A549 (cell line): ENCODE measurements around the gene MSI2. TPM values are rescaled to one million over a fixed set of nuclear protein-coding genes. Genes with fewer than 3 reads are reported as not detected.

Experiments
- ATAC-seq, 2 experiments: fragments of 200-7000 bp in 1 of 2; fragments of >200 bp in 1 of 2; cut with Nextera tagmentation in 1 of 2; cut with Tn5 transposase in 1 of 2; 3 replicates each; pipeline versions ENCODE4 v1.8.0 to v1.9.1; 2018 to 2020; ENCODE audit warnings: mild to moderate bottlenecking in 1 of 2, moderate library complexity in 1 of 2
- CTCF ChIA-PET: fragments of 300-600 bp; sonication (Branson Sonifier 250); formaldehyde crosslinking; extraction: SDS; loops from one replicate; lab custom pipeline; 2021; ENCODE audit warnings: antibody characterized with exemption, inconsistent platforms; lab: Yijun Ruan, JAX
- POLR2A ChIA-PET: fragments of 350-600 bp; formaldehyde crosslinking; extraction: SDS; loops from one replicate; lab custom pipeline; 2021; ENCODE audit warnings: antibody characterized with exemption, inconsistent platforms; lab: Yijun Ruan, JAX
- DNase-seq, 2 experiments: peaks; one replicate each; pipeline versions ENCODE4 v3.0.0 to v3.0.0-alpha.2; 2011 to 2016; ENCODE audit warnings: low read depth in 1 of 2, low spot score in 1 of 2
- FAIRE-seq: peaks from 2 replicates; lab custom pipeline; 2011; peaks lifted over from hg19 to GRCh38; lab: Jason Lieb, UNC
- H3K27ac ChIP-seq, 2 experiments: fragments of >200 bp; sonication (Bioruptor Twin); formaldehyde crosslinking; 3 replicates each; pipeline ENCODE4 v1.5.1; 2016 to 2017
- H3K4me1 ChIP-seq: fragments of >200 bp; sonication (Bioruptor Twin); formaldehyde crosslinking; 3 replicates; pipeline ENCODE4 v1.6.1; 2016
- H3K4me2 ChIP-seq: fragments of >200 bp; sonication (Bioruptor Twin); formaldehyde crosslinking; 3 replicates; pipeline ENCODE4 v1.6.1; 2016
- H3K4me3 ChIP-seq: fragments of >200 bp; sonication (Bioruptor Twin); formaldehyde crosslinking; 3 replicates; pipeline ENCODE4 v1.5.1; 2016
- H3K9me3 ChIP-seq: fragments of >200 bp; sonication (Bioruptor Twin); formaldehyde crosslinking; 3 replicates; pipeline ENCODE4 v1.6.1; 2016
- CBX8 ChIP-seq: fragments of 200-600 bp; sonication (generic); IDR thresholded peaks from 2 replicates; pipeline ENCODE4 v1.6.1; 2016
- CEBPB ChIP-seq, 2 experiments: fragments of >200 bp in 1 of 2; sonication (Bioruptor Twin) in 1 of 2; formaldehyde crosslinking in 1 of 2; IDR thresholded peaks; 2 replicates each; pipeline ENCODE4 v1.6.1; 2012 to 2016
- CHD2 ChIP-seq: fragments of 150-350 bp; IDR thresholded peaks from 2 replicates; pipeline ENCODE4 v1.6.1; 2014; ENCODE audit warnings: low read length; ENCODE audit not compliant: partially characterized antibody
- CHD4 ChIP-seq: fragments of 200-600 bp; sonication (generic); IDR thresholded peaks from 2 replicates; pipeline ENCODE4 v1.6.1; 2016; ENCODE audit warnings: antibody characterized with exemption, mild to moderate bottlenecking, borderline replicate concordance
- ELK1 ChIP-seq: fragments of 150-350 bp; IDR thresholded peaks from 2 replicates; pipeline ENCODE4 v1.6.1; 2014; ENCODE audit warnings: low read depth, mild to moderate bottlenecking, low read length
- EP300 ChIP-seq, 2 experiments: fragments of >200 bp; sonication (Bioruptor Twin); formaldehyde crosslinking; IDR thresholded peaks; 2 replicates in 1 of 2; 3 replicates in 1 of 2; pipeline ENCODE4 v1.6.1; 2016 to 2017
- ESRRA ChIP-seq: fragments of 150-350 bp; IDR thresholded peaks from 2 replicates; pipeline ENCODE4 v1.6.1; 2014; ENCODE audit warnings: mild to moderate bottlenecking, low read length, borderline replicate concordance
- FOSB ChIP-seq: fragments of 250-450 bp; sonication (Bioruptor Pico); IDR thresholded peaks from 2 replicates; pipeline ENCODE4 v1.5.0; 2020; ENCODE audit warnings: mild to moderate bottlenecking, moderate library complexity
- FOSL2 ChIP-seq, 2 experiments: fragments of 450-650 bp in 1 of 2; fragments of >200 bp in 1 of 2; sonication (Bioruptor Twin) in 1 of 2; formaldehyde crosslinking; IDR thresholded peaks; 2 replicates each; pipeline versions ENCODE4 v1.5.0 to v1.6.1; 2016 to 2020; ENCODE audit warnings: mild to moderate bottlenecking in 1 of 2, moderate library complexity in 1 of 2
- FOXS1 ChIP-seq: fragments of 250-450 bp; sonication (Bioruptor Pico); IDR thresholded peaks from 2 replicates; pipeline ENCODE4 v1.5.0; 2020; ENCODE audit warnings: mild to moderate bottlenecking, moderate library complexity
- HEYL ChIP-seq: fragments of 250-450 bp; sonication (Bioruptor Pico); IDR thresholded peaks from 2 replicates; pipeline ENCODE4 v1.8.0; 2021; ENCODE audit warnings: mild to moderate bottlenecking, moderate library complexity
- HOXB13 ChIP-seq: fragments of 250-450 bp; sonication (Bioruptor Pico); IDR thresholded peaks from 2 replicates; pipeline ENCODE4 v1.5.0; 2020; ENCODE audit warnings: low read depth, mild to moderate bottlenecking, moderate library complexity
- JUN ChIP-seq, 2 experiments: fragments of >200 bp; sonication (Bioruptor Twin); formaldehyde crosslinking; IDR thresholded peaks; 2 replicates in 1 of 2; 3 replicates in 1 of 2; pipeline ENCODE4 v1.6.1; 2016 to 2017
- KDM1A ChIP-seq: fragments of 200-600 bp; sonication (generic); IDR thresholded peaks from 2 replicates; pipeline ENCODE4 v1.6.1; 2016; ENCODE audit warnings: low read depth, mild to moderate bottlenecking
- KDM5A ChIP-seq: fragments of 200-600 bp; sonication (generic); IDR thresholded peaks from 2 replicates; pipeline ENCODE4 v1.6.1; 2016; ENCODE audit warnings: antibody characterized with exemption, mild to moderate bottlenecking
- MAFK ChIP-seq: fragments of 450-650 bp; IDR thresholded peaks from 2 replicates; pipeline ENCODE4 v1.6.1; 2014; ENCODE audit not compliant: partially characterized antibody
- PHF8 ChIP-seq: fragments of 200-600 bp; sonication (generic); IDR thresholded peaks from 2 replicates; pipeline ENCODE4 v1.6.1; 2016; ENCODE audit warnings: low read depth, mild to moderate bottlenecking, antibody characterized with exemption, moderate library complexity, borderline replicate concordance
- POLR2A ChIP-seq: IDR thresholded peaks from 2 replicates; pipeline ENCODE4 v1.6.1; 2012; ENCODE audit warnings: mild to moderate bottlenecking, low read length
- REST ChIP-seq: fragments of 200-600 bp; sonication (generic); IDR thresholded peaks from 2 replicates; pipeline ENCODE4 v1.6.1; 2016; ENCODE audit warnings: antibody characterized with exemption, mild to moderate bottlenecking, moderate library complexity
- RFX5 ChIP-seq: fragments of 450-650 bp; IDR thresholded peaks from 2 replicates; pipeline ENCODE4 v1.7.1; 2014; ENCODE audit warnings: antibody characterized with exemption, mild to moderate bottlenecking, moderate library complexity
- RNF2 ChIP-seq: fragments of 200-600 bp; sonication (generic); IDR thresholded peaks from 2 replicates; pipeline ENCODE4 v1.6.1; 2016; ENCODE audit warnings: low read depth, mild to moderate bottlenecking, antibody characterized with exemption, moderate library complexity, borderline replicate concordance
- SMC3 ChIP-seq: fragments of >200 bp; sonication (Bioruptor Twin); formaldehyde crosslinking; IDR thresholded peaks from 3 replicates; pipeline ENCODE4 v1.6.1; 2018; ENCODE audit warnings: inconsistent platforms
- SREBF2 ChIP-seq: fragments of 450-650 bp; IDR thresholded peaks from 2 replicates; pipeline ENCODE4 v1.6.1; 2014; ENCODE audit warnings: mild to moderate bottlenecking, moderate library complexity
- USF2 ChIP-seq: fragments of 450-650 bp; IDR thresholded peaks from 2 replicates; pipeline ENCODE4 v1.6.1; 2014; ENCODE audit warnings: antibody characterized with exemption
- ZNF302 ChIP-seq: fragments of 250-450 bp; sonication (Bioruptor Pico); IDR thresholded peaks from 2 replicates; pipeline ENCODE4 v1.9.0; 2021; ENCODE audit warnings: inconsistent platforms, mild to moderate bottlenecking, moderate library complexity
- ZSCAN20 ChIP-seq: fragments of 250-450 bp; sonication (Bioruptor Pico); IDR thresholded peaks from 2 replicates; pipeline ENCODE4 v1.8.0; 2022; ENCODE audit warnings: mild to moderate bottlenecking, moderate library complexity
- WGBS: methylation state at CpG from one replicate; pipeline ENCODE4 v1.1.6; 2017; ENCODE audit errors: missing lambda C conversion rate; 5-methylcytosine and 5-hydroxymethylcytosine counted together
- polyA plus RNA-seq, 4 experiments: library from polyadenylated mRNA; depleted of rRNA in 3 of 4; stranded (reverse); fragments of >200 nt; fragmentation: RNase III in 1 of 4; extraction: RNeasy Plus Mini Kit Qiagen cat#74134 plus additional on column Dnase treatment in 1 of 4; gene quantifications; 2 replicates in 3 of 4; 3 replicates in 1 of 4; pipeline ENCODE4 v1.2.3, GENCODE V29; 2011 to 2017
- TF ChIP-seq, protein P1 (sequence below): IDR thresholded peaks from 2 replicates; pipeline ENCODE4 v1.6.1; 2012; ENCODE audit warnings: low read depth, borderline replicate concordance
- TF ChIP-seq, protein P2 (sequence below): fragments of >200 bp; sonication (Bioruptor Twin); formaldehyde crosslinking; IDR thresholded peaks from 3 replicates; pipeline ENCODE4 v1.6.1; 2016
- TF ChIP-seq, protein P3 (sequence below): IDR thresholded peaks from 2 replicates; pipeline ENCODE4 v1.6.1; 2012

MSI2 gene
- polyA plus RNA-seq, 2 of the 4 experiments (the other 2 are of a cell fraction), result 43.6 to 44.4 TPM

DNA sequence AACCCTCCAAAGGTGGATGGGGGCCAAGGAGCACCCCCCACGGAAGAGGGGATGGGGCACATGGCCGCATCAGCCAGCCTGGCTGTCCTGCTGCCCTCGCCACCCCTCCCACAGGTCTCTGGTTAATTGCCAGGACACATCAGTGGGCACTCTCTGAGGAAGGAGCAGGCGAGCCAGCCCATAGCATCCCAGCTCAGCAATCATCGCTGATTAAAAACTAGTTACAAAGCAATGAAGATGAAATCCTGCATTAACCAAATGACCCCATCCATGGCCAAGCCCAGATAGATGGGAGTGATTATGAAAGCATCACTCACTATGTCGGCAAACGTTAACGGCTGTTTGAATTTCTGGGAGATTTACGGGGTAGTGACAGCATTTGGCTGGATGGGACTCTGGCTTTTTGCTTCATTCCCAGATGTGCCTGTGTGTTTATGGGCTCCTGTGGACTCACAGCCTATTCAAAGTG, 443.5 kb downstream of the MSI2 start:
- ATAC-seq, result no peak
- H3K27ac ChIP-seq, result no peak overlapping the region
- H3K4me2 ChIP-seq, result no peak overlapping the region
- peaks cover 4% of the 10 kb centered on the region; the same call in 1 of the 3 replicates for H3K9me3 ChIP-seq
- ChIA-PET POLR2A (no interaction called here), CTCF (interaction anchor here (0.6 kb wide), 1 partner anchor 139 kb away, joined by 3 read pairs; no protein-coding TSS in a partner anchor)
- TF ChIP-seq CHD2 (no peak), RFX5 (no peak), EP300 (IDR thresholded peaks at IDR 0.05) (no peak), POLR2A (no peak), KDM1A (no peak), JUN (IDR thresholded peaks at IDR 0.05) (no peak), CEBPB (IDR thresholded peaks at IDR 0.05) (no peak), CBX8 (no peak), RNF2 (no peak), CHD4 (no peak), FOXS1 (no peak), ZNF302 (CRISPR knock-in tag) (no peak), PHF8 (no peak), HEYL (CRISPR knock-in tag) (no peak), ZSCAN20 (CRISPR knock-in tag) (no peak), SREBF2 (no peak), ESRRA (no peak)
- TF ChIP-seq, protein P1, sequence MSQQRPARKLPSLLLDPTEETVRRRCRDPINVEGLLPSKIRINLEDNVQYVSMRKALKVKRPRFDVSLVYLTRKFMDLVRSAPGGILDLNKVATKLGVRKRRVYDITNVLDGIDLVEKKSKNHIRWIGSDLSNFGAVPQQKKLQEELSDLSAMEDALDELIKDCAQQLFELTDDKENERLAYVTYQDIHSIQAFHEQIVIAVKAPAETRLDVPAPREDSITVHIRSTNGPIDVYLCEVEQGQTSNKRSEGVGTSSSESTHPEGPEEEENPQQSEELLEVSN, result no peak
- H3K4me3 ChIP-seq, result no peak overlapping the region
- WGBS, result 43% methylated on average over 9 of the region's 9 CpGs
- no peaks in the 10 kb centered on the region for H3K4me1 ChIP-seq
- DNase-seq, result no peak
- FAIRE-seq, result no peak

- no peak overlapping the region for H3K4me3 ChIP-seq
- no peak overlapping the region for H3K4me2 ChIP-seq
- no peak for TF ChIP-seq ELK1
- TF ChIP-seq, protein P2, sequence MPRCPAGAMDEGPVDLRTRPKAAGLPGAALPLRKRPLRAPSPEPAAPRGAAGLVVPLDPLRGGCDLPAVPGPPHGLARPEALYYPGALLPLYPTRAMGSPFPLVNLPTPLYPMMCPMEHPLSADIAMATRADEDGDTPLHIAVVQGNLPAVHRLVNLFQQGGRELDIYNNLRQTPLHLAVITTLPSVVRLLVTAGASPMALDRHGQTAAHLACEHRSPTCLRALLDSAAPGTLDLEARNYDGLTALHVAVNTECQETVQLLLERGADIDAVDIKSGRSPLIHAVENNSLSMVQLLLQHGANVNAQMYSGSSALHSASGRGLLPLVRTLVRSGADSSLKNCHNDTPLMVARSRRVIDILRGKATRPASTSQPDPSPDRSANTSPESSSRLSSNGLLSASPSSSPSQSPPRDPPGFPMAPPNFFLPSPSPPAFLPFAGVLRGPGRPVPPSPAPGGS, result no peak
- TF ChIP-seq USF2, result no peak
- TF ChIP-seq SMC3, result no peak
- no peak for TF ChIP-seq FOSB
- no peak for TF ChIP-seq CEBPB (IDR thresholded peaks at IDR 0.05)
- TF ChIP-seq, protein P3, sequence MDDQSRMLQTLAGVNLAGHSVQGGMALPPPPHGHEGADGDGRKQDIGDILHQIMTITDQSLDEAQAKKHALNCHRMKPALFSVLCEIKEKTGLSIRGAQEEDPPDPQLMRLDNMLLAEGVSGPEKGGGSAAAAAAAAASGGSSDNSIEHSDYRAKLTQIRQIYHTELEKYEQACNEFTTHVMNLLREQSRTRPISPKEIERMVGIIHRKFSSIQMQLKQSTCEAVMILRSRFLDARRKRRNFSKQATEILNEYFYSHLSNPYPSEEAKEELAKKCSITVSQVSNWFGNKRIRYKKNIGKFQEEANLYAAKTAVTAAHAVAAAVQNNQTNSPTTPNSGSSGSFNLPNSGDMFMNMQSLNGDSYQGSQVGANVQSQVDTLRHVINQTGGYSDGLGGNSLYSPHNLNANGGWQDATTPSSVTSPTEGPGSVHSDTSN, result no peak
- TF ChIP-seq HOXB13 (CRISPR knock-in tag), result no peak
- no peak for TF ChIP-seq ZNF302 (CRISPR knock-in tag)
- no peak for TF ChIP-seq MAFK
- TF ChIP-seq KDM5A, result no peak
- no peak for TF ChIP-seq REST
- TF ChIP-seq FOSL2 (IDR thresholded peaks at IDR 0.05), result no peak
- no peak for TF ChIP-seq FOSL2 (CRISPR knock-in tag; IDR thresholded peaks at IDR 0.05)
- H3K4me1 ChIP-seq, result no peaks in the 10 kb centered on the region
- whole genome bisulfite sequencing, result 77% methylated on average over 5 of the region's 5 CpGs
- ATAC-seq (no peak), FAIRE-seq (no peak), DNase-seq (no peak)
- H3K9me3 ChIP-seq, result no peaks in the 10 kb centered on the region
- CTCF ChIA-PET, result interaction anchor here (1.0 kb wide), 1 partner anchor 29 kb away, joined by 5 read pairs; no protein-coding TSS in a partner anchor
- POLR2A ChIA-PET, result no interaction called here
- H3K27ac ChIP-seq, result no peak overlapping the region
Measured at GRCh38 chr17:57701124-57701523, 444.8 kb downstream of the MSI2 start.
